H9 (cell line): ENCODE measurements around the gene AIG1. TPM values are rescaled to one million over a fixed set of nuclear protein-coding genes. Genes with fewer than 3 reads are reported as not detected.

Experiments used
- DNase-seq: peaks from one replicate; pipeline ENCODE4 v3.0.0-alpha.2; 2017
- H2AFZ ChIP-seq: one replicate; pipeline ENCODE4 v1.6.1; 2013; ENCODE audit warnings: mild to moderate bottlenecking, low read length, control low read depth, moderate library complexity
- H2AK5ac ChIP-seq: 2 replicates; pipeline ENCODE4 v1.6.1; 2013; ENCODE audit warnings: low read length, control low read depth, mixed read lengths; ENCODE audit not compliant: insufficient read length
- H2BK120ac ChIP-seq: one replicate; pipeline ENCODE4 v1.6.1; 2013; ENCODE audit warnings: low read depth, mild to moderate bottlenecking, low read length, control low read depth, inconsistent platforms; ENCODE audit not compliant: poor library complexity, severe bottlenecking
- H2BK12ac ChIP-seq: 2 replicates; pipeline ENCODE4 v1.6.1; 2013; ENCODE audit warnings: low read length, control low read depth, mixed read lengths, low read depth; ENCODE audit not compliant: insufficient read length
- H2BK15ac ChIP-seq: 2 replicates; pipeline ENCODE4 v1.6.1; 2013; ENCODE audit warnings: low read depth, low read length, control low read depth
- H2BK20ac ChIP-seq: one replicate; pipeline ENCODE4 v1.6.1; 2013; ENCODE audit warnings: low read depth, mild to moderate bottlenecking, low read length, control low read depth, inconsistent platforms; ENCODE audit not compliant: poor library complexity, severe bottlenecking
- H2BK5ac ChIP-seq: 2 replicates; pipeline ENCODE4 v1.6.1; 2013; ENCODE audit warnings: low read length, control low read depth, mixed read lengths; ENCODE audit not compliant: insufficient read length
- H3K14ac ChIP-seq: 2 replicates; pipeline ENCODE4 v1.6.1; 2013; ENCODE audit warnings: low read length, control low read depth; ENCODE audit not compliant: insufficient read depth
- H3K18ac ChIP-seq: 2 replicates; pipeline ENCODE4 v1.6.1; 2013; ENCODE audit warnings: low read depth, mild to moderate bottlenecking, mixed read lengths, low read length, control low read depth; ENCODE audit not compliant: insufficient read length
- H3K23ac ChIP-seq: 2 replicates; pipeline ENCODE4 v1.6.1; 2013; ENCODE audit warnings: low read length, control low read depth, mixed read lengths, low read depth; ENCODE audit not compliant: insufficient read length
- H3K23me2 ChIP-seq: 2 replicates; pipeline ENCODE4 v1.6.1; 2013; ENCODE audit warnings: low read depth, mild to moderate bottlenecking, mixed read lengths, low read length, control low read depth; ENCODE audit not compliant: insufficient read length, poor library complexity, severe bottlenecking
- H3K27ac ChIP-seq: 2 replicates; pipeline ENCODE4 v1.5.1; 2013; ENCODE audit warnings: low read length, control low read depth, mixed read lengths, low read depth; ENCODE audit not compliant: insufficient read length
- H3K27me3 ChIP-seq: 2 replicates; pipeline ENCODE4 v1.6.1; 2013; ENCODE audit warnings: low read length, control low read depth, inconsistent platforms; ENCODE audit not compliant: insufficient read depth
- H3K4ac ChIP-seq: 2 replicates; pipeline ENCODE4 v1.6.1; 2013; ENCODE audit warnings: low read depth, mild to moderate bottlenecking, control low read depth, inconsistent platforms, low read length, moderate library complexity
- H3K4me1 ChIP-seq: 2 replicates; pipeline ENCODE4 v1.6.1; 2013; ENCODE audit warnings: low read length, control low read depth, inconsistent platforms; ENCODE audit not compliant: insufficient read depth
- H3K4me2 ChIP-seq: 2 replicates; pipeline ENCODE4 v1.6.1; 2013; ENCODE audit warnings: low read length, control low read depth, mixed read lengths; ENCODE audit not compliant: insufficient read length, insufficient read depth
- H3K56ac ChIP-seq: 2 replicates; pipeline ENCODE4 v1.6.1; 2013; ENCODE audit warnings: low read depth, mild to moderate bottlenecking, mixed read lengths, low read length, control low read depth; ENCODE audit not compliant: insufficient read length
- H3K79me1 ChIP-seq: 2 replicates; pipeline ENCODE4 v1.6.1; 2013; ENCODE audit warnings: low read depth, mild to moderate bottlenecking, moderate library complexity, low read length, control low read depth, inconsistent platforms; ENCODE audit not compliant: insufficient read depth, poor library complexity, severe bottlenecking
- H3K79me2 ChIP-seq: 2 replicates; pipeline ENCODE4 v1.6.1; 2013; ENCODE audit warnings: low read length, control low read depth, inconsistent platforms; ENCODE audit not compliant: insufficient read depth
- H3K9ac ChIP-seq: 2 replicates; pipeline ENCODE4 v1.6.1; 2013; ENCODE audit warnings: low read length, control low read depth, mixed read lengths; ENCODE audit not compliant: insufficient read length; ENCODE audit errors: extremely low read depth
- H3K9me3 ChIP-seq: one replicate; pipeline ENCODE4 v1.6.1; 2013; ENCODE audit warnings: low read depth, low read length, inconsistent platforms; ENCODE audit not compliant: control insufficient read depth
- H3T11ph ChIP-seq: one replicate; pipeline ENCODE4 v1.6.1; 2013; ENCODE audit warnings: mild to moderate bottlenecking, low read length, control low read depth, inconsistent platforms
- H4K20me1 ChIP-seq: one replicate; pipeline ENCODE4 v1.6.1; 2013; ENCODE audit not compliant: control insufficient read depth, insufficient read length, insufficient read depth
- H4K5ac ChIP-seq: 2 replicates; pipeline ENCODE4 v1.6.1; 2013; ENCODE audit warnings: low read depth, mild to moderate bottlenecking, mixed read lengths, low read length, control low read depth; ENCODE audit not compliant: insufficient read length
- H4K8ac ChIP-seq: replicated peaks from 2 replicates; pipeline ENCODE4 v1.6.1; 2013; ENCODE audit warnings: low read length, control low read depth, mixed read lengths, low read depth; ENCODE audit not compliant: insufficient read length
- H4K91ac ChIP-seq: 2 replicates; pipeline ENCODE4 v1.6.1; 2013; ENCODE audit warnings: low read depth, mild to moderate bottlenecking, moderate library complexity, mixed read lengths, low read length, control low read depth; ENCODE audit not compliant: insufficient read length
- H3K27ac Mint-ChIP-seq, 3 experiments: 2 replicates in 2 of 3; 3 replicates in 1 of 3; pipeline ENCODE4 v1.8.0; 2020 to 2021; ENCODE audit warnings: mixed read lengths in 3 of 3, mild to moderate bottlenecking in 1 of 3, moderate library complexity in 1 of 3
- H3K27me3 Mint-ChIP-seq: 2 replicates; pipeline ENCODE4 v1.8.0; 2021; ENCODE audit warnings: low read depth, mild to moderate bottlenecking, moderate library complexity, mixed read lengths
- H3K36me3 Mint-ChIP-seq, 3 experiments: 2 replicates in 2 of 3; 3 replicates in 1 of 3; pipeline ENCODE4 v1.8.0; 2020 to 2021; ENCODE audit warnings: low read depth in 3 of 3, mixed read lengths in 3 of 3; ENCODE audit not compliant: insufficient read depth in 1 of 3
- H3K4me1 Mint-ChIP-seq, 2 experiments: 2 replicates each; pipeline ENCODE4 v1.8.0; 2020; ENCODE audit warnings: mixed read lengths in 2 of 2
- H3K4me3 Mint-ChIP-seq, 2 experiments: 2 replicates in 1 of 2; 3 replicates in 1 of 2; pipeline ENCODE4 v1.8.0; 2020 to 2021; ENCODE audit warnings: mild to moderate bottlenecking in 2 of 2, mixed read lengths in 2 of 2, moderate library complexity in 1 of 2
- H3K9me3 Mint-ChIP-seq, 2 experiments: 2 replicates in 1 of 2; 3 replicates in 1 of 2; pipeline ENCODE4 v1.8.0; 2020; ENCODE audit warnings: mild to moderate bottlenecking in 2 of 2, mixed read lengths in 2 of 2, moderate library complexity in 1 of 2
- CTCF ChIP-seq: fragments of 200-600 bp; sonication (generic); conservative IDR thresholded peaks from 3 replicates; pipeline ENCODE4 v1.8.0; 2021; ENCODE audit warnings: antibody characterized with exemption, mild to moderate bottlenecking
- WGBS: extraction: QIAGEN DNeasy Blood & Tissue Kit; methylation state at CpG from one replicate; pipeline ENCODE4 v1.1.7; 2013; ENCODE audit warnings: missing lambda C conversion rate, low lambda C conversion rate, mixed read lengths; ENCODE audit not compliant: insufficient read length; ENCODE audit errors: extremely low coverage; 5-methylcytosine and 5-hydroxymethylcytosine counted together
- total RNA-seq: library from RNA; stranded (reverse); gene quantifications from 2 replicates; pipeline ENCODE4 v1.2.1, GENCODE V29; 2021

The AIG1 gene
- total RNA-seq, 1 experiment from 2014 or later: 44.6 TPM

GRCh38 chr6:143313163-143313562 is 252.5 kb downstream of the AIG1 start:
- Histone ChIP-seq H2BK15ac (no peak overlapping the region), H4K5ac (no peak overlapping the region), H3K27me3 (no peaks in the 10 kb centered on the region), H3K4me1 (no peaks in the 10 kb centered on the region), H3K18ac (no peak overlapping the region), H2AK5ac (no peak overlapping the region), H4K91ac (no peak overlapping the region), H3K4me2 (no peak overlapping the region), H3K9me3 (no peaks in the 10 kb centered on the region), H3K4ac (no peak overlapping the region), H3K79me1 (no peaks in the 10 kb centered on the region), H3K56ac (no peak overlapping the region), H3K9ac (no peak overlapping the region), H3K79me2 (no peaks in the 10 kb centered on the region), H4K8ac (no peak overlapping the region), H3K23me2 (no peaks in the 10 kb centered on the region), H2BK20ac (no peak overlapping the region), H4K20me1 (no peaks in the 10 kb centered on the region), H2AFZ (no peak overlapping the region), H3K14ac (no peak overlapping the region), H2BK12ac (no peak overlapping the region), H3K23ac (no peak overlapping the region), H3T11ph (no peak overlapping the region), H2BK5ac (no peak overlapping the region), H3K27ac (no peak overlapping the region), H2BK120ac (no peak overlapping the region)
- H3K4me1 Mint-ChIP-seq: no peaks in the 10 kb centered on the region
- H3K36me3 Mint-ChIP-seq: peaks cover 8 to 20% (median 8%) of the 10 kb centered on the region in 3 experiments
- H3K27me3 Mint-ChIP-seq: no peaks in the 10 kb centered on the region
- no CpG with 5 or more reads among the region's 4 CpGs for WGBS
- DNase-seq: no peak
- no peak overlapping the region for H3K4me3 Mint-ChIP-seq
- peaks cover 26 to 29% of the 10 kb centered on the region in 2 experiments for H3K9me3 Mint-ChIP-seq
- no peak for TF ChIP-seq CTCF
- no peak overlapping the region for H3K27ac Mint-ChIP-seq
